ENCODE measurements around the gene LHX8. TPM values are rescaled to one million over a fixed set of nuclear protein-coding genes. Genes with fewer than 3 reads are reported as not detected.

Gene LHX8
- total and polyA plus RNA-seq, 2 donors (not counting 3 experiments of a cell fraction or from before 2014, with no cell fraction given): not detected

GRCh38 chr1:75202751-75203150, 68.6 kb downstream of the LHX8 start:
- BruUV-seq (replicated peaks): no TSS peak
- Histone ChIP-seq H3K4me1 (ENCODE audit: control insufficient read depth, extremely low read depth, insufficient read depth, low read length) (no peaks in the 10 kb centered on the region), H3K9me3 (replicated peaks; ENCODE audit: control insufficient read depth, insufficient read depth, low read length) (no peaks in the 10 kb centered on the region), H3K4me3 (replicated peaks in 1 of 3; ENCODE audit: insufficient read depth in 1 of 3, low read depth in 1 of 3, low read length in 3 of 3) (no peak overlapping the region), H4K20me1 (replicated peaks; ENCODE audit: control insufficient read depth, extremely low read depth, insufficient read depth, low read length) (peaks cover 2% of the 10 kb centered on the region), H3K27ac (ENCODE audit: insufficient read depth, low read depth, low read length) (no peak overlapping the region), H3K79me2 (ENCODE audit: control insufficient read depth, insufficient read depth, low read length) (no peaks in the 10 kb centered on the region), H3K36me3 (ENCODE audit: control insufficient read depth in 2 of 2, extremely low read depth in 1 of 2, insufficient read depth in 2 of 2, low read length in 2 of 2) (no peaks in the 10 kb centered on the region), H3K9ac (replicated peaks; ENCODE audit: extremely low read depth, insufficient read depth, low read length) (no peak overlapping the region), H3K27me3 (ENCODE audit: control insufficient read depth in 2 of 2, insufficient read depth in 2 of 2, low read length in 2 of 2) (peaks cover 0 to 9% of the 10 kb centered on the region in 2 experiments), H3K9me1 (replicated peaks; ENCODE audit: control insufficient read depth, extremely low read depth, insufficient read depth, low read length) (no peaks in the 10 kb centered on the region), H2AFZ (ENCODE audit: low read depth, low read length) (no peak overlapping the region), H3K4me2 (ENCODE audit: insufficient read depth, low read length) (no peak overlapping the region)
- DNase-seq (ENCODE audit: low read depth, low spot score) (no peak), FAIRE-seq (no peak)
- TF ChIP-seq GATA2 (IDR thresholded peaks at IDR 0.05; ENCODE audit: insufficient read depth, insufficient read length, low read depth, low read length) (no peak), MYC (IDR thresholded peaks at IDR 0.05; ENCODE audit: low read depth, low read length) (no peak), POLR2A (IDR thresholded peaks at IDR 0.05; ENCODE audit: low read depth, low read length) (no peak), CTCF (IDR thresholded peaks at IDR 0.05; ENCODE audit: extremely low read depth in 1 of 2, insufficient read depth in 1 of 2, low read depth in 1 of 2, low read length in 2 of 2) (no peak), POLR2AphosphoS5 (IDR thresholded peaks at IDR 0.05; ENCODE audit: insufficient read depth, low read depth, low read length) (no peak), JUN (IDR thresholded peaks at IDR 0.05; ENCODE audit: borderline replicate concordance, insufficient read depth, insufficient read length, low read depth) (no peak), EZH2 (IDR thresholded peaks at IDR 0.05; ENCODE audit: borderline replicate concordance, low read depth, low read length, severe bottlenecking) (no peak), FOS (IDR thresholded peaks at IDR 0.05; ENCODE audit: borderline replicate concordance, insufficient read depth, low read length) (no peak)
- TF ChIP-seq, protein P1, sequence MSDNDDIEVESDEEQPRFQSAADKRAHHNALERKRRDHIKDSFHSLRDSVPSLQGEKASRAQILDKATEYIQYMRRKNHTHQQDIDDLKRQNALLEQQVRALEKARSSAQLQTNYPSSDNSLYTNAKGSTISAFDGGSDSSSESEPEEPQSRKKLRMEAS (IDR thresholded peaks at IDR 0.05; ENCODE audit: insufficient read depth, insufficient read length): no peak
- dilution Hi-C loops (cut with MboI; ENCODE audit: extremely low pct_ligation_motif_present, low sequenced_read_pairs): no loop called here
- POLR2A ChIA-PET: no interaction called here
- CTCF ChIA-PET: interaction anchor here (0.6 to 8.5 kb wide), 13 partner anchors 8 to 440 kb away, joined by 3 to 279 read pairs (median 3); partner anchors contain the start of gene LHX8
- intact Hi-C loops (cut with micrococcal nuclease): loop anchor here (1.0 to 5.0 kb wide), 3 partner anchors 70 to 430 kb away; partner anchors contain the start of gene LHX8
